Measurements from ENCODE around the gene GARNL3. TPM values are rescaled to one million over a fixed set of nuclear protein-coding genes. Genes with fewer than 3 reads are reported as not detected.

The GARNL3 gene
- total RNA-seq, 1 donor from 2014 or later: 19.7 TPM

GRCh38 chr9:127280880-127281660 lies 16.5 kb downstream of the GARNL3 start:
- H3K4me3 Mint-ChIP-seq: no peak overlapping the region
- peaks cover 4% of the 10 kb centered on the region for H3K9me3 Mint-ChIP-seq
- no peaks in the 10 kb centered on the region for H3K4me1 Mint-ChIP-seq (ENCODE audit: unreplicated experiment)
- no peaks in the 10 kb centered on the region for H3K36me3 Mint-ChIP-seq
- H3K27me3 Mint-ChIP-seq: no peaks in the 10 kb centered on the region
- DNase-seq (ENCODE audit: extremely low spot score, unreplicated experiment): no peak
- TF ChIP-seq CTCF (conservative IDR thresholded peaks at IDR 0.05): no peak
- no peak overlapping the region for H3K27ac Mint-ChIP-seq

- Mint-ChIP-seq H3K4me1 (ENCODE audit: unreplicated experiment) (no peaks in the 10 kb centered on the region), H3K27me3 (no peaks in the 10 kb centered on the region), H3K36me3 (no peaks in the 10 kb centered on the region), H3K27ac (no peak overlapping the region), H3K4me3 (no peak overlapping the region), H3K9me3 (peaks cover 4% of the 10 kb centered on the region)
- DNase-seq (ENCODE audit: extremely low spot score, unreplicated experiment): no peak
- no peak for TF ChIP-seq CTCF (conservative IDR thresholded peaks at IDR 0.05)
These were observed 17.3 kb downstream of the GARNL3 start for GRCh38 chr9:127281891-127282290.

GRCh38 chr9:127282611-127283010 lies 18.0 kb downstream of the GARNL3 start:
- H3K9me3 Mint-ChIP-seq: peaks cover 4% of the 10 kb centered on the region
- DNase-seq (ENCODE audit: extremely low spot score, unreplicated experiment): no peak
- TF ChIP-seq CTCF (conservative IDR thresholded peaks at IDR 0.05): no peak
- H3K4me1 Mint-ChIP-seq (ENCODE audit: unreplicated experiment): no peaks in the 10 kb centered on the region
- H3K4me3 Mint-ChIP-seq: no peak overlapping the region
- H3K27ac Mint-ChIP-seq: no peak overlapping the region
- no peaks in the 10 kb centered on the region for H3K36me3 Mint-ChIP-seq
- no peaks in the 10 kb centered on the region for H3K27me3 Mint-ChIP-seq

GRCh38 chr9:127283135-127283534 lies 18.6 kb downstream of the GARNL3 start:
- TF ChIP-seq CTCF (conservative IDR thresholded peaks at IDR 0.05): no peak
- Mint-ChIP-seq H3K27me3 (no peaks in the 10 kb centered on the region), H3K4me1 (ENCODE audit: unreplicated experiment) (no peaks in the 10 kb centered on the region), H3K27ac (no peak overlapping the region), H3K4me3 (no peak overlapping the region), H3K36me3 (no peaks in the 10 kb centered on the region), H3K9me3 (peaks cover 4% of the 10 kb centered on the region)
- no peak for DNase-seq (ENCODE audit: extremely low spot score, unreplicated experiment)

GRCh38 chr9:127283917-127284497 lies 19.4 kb downstream of the GARNL3 start:
- Mint-ChIP-seq H3K9me3 (no peaks in the 10 kb centered on the region), H3K27me3 (no peaks in the 10 kb centered on the region), H3K27ac (no peak overlapping the region), H3K4me3 (no peak overlapping the region), H3K4me1 (ENCODE audit: unreplicated experiment) (no peaks in the 10 kb centered on the region), H3K36me3 (no peaks in the 10 kb centered on the region)
- no peak for TF ChIP-seq CTCF (conservative IDR thresholded peaks at IDR 0.05)
- DNase-seq (ENCODE audit: extremely low spot score, unreplicated experiment): no peak

Measured in type B pancreatic cell (in vitro differentiated cells).